Adrenal gland (tissue), 12 donors: Measurements from ENCODE around the gene RFC1. TPM values are rescaled to one million over a fixed set of nuclear protein-coding genes. Genes with fewer than 3 reads are reported as not detected.

Experiments
- DNase-seq, 7 donors: peaks; one replicate each; pipeline ENCODE4 v3.0.0-alpha.2; 2019 to 2020
- H3K27ac ChIP-seq, 5 donors: fragments of 200-600 bp; sonication (generic) in 4 of 5; 1 replicate in 3 of 5; 2 replicates in 2 of 5; pipeline versions ENCODE4 v1.5.1 to v1.8.0; 2016 to 2020; ENCODE audit warnings: mild to moderate bottlenecking in 1 of 5
- H3K27me3 ChIP-seq: fragments of 200-600 bp; 2 replicates; pipeline ENCODE4 v1.8.0; 2021
- H3K36me3 ChIP-seq, 2 donors: fragments of 200-600 bp; replicated peaks in 1 of 2; 1 replicate in 1 of 2; 2 replicates in 1 of 2; pipeline versions ENCODE4 v1.5.1 to v1.8.0; 2018 to 2022
- H3K4me1 ChIP-seq, 2 donors: fragments of 200-600 bp; replicated peaks in 1 of 2; 1 replicate in 1 of 2; 2 replicates in 1 of 2; pipeline versions ENCODE4 v1.5.1 to v1.8.0; 2018 to 2021
- H3K4me3 ChIP-seq, 4 donors: fragments of 200-600 bp; sonication (generic) in 3 of 4; one replicate each; pipeline ENCODE4 v1.5.1; 2016 to 2018
- H3K9me3 ChIP-seq, 3 donors: fragments of 200-600 bp; sonication (generic) in 1 of 3; replicated peaks in 1 of 3; 1 replicate in 2 of 3; 2 replicates in 1 of 3; pipeline versions ENCODE4 v1.5.1 to v1.8.0; 2016 to 2021
- POLR2A ChIP-seq, 2 donors: fragments of 450-650 bp; IDR thresholded peaks; one replicate each; pipeline ENCODE4 v1.6.1; 2017; ENCODE audit warnings: antibody characterized with exemption in 2 of 2, mild to moderate bottlenecking in 2 of 2, moderate library complexity in 1 of 2
- WGBS, 4 donors: extraction: QIAGEN DNeasy Blood & Tissue Kit in 2 of 4; methylation state at CpG; one replicate each; pipeline versions ENCODE4 v1.1.5 to v1.1.7; 2013 to 2017; 5-methylcytosine and 5-hydroxymethylcytosine counted together
- intact Hi-C, 2 donors: fragments of 100-400 bp; cut with DNase I; formaldehyde crosslinking; loops; one replicate each; pipeline versions ENCODE4 v1.14.1 to v1.15.0; 2022 to 2023
- polyA plus RNA-seq, 3 donors: library from polyadenylated mRNA; stranded (reverse); fragments of 200-250 nt in 2 of 3; fragments of 350-450 nt in 1 of 3; fragmentation: Illumina TruSeq in 1 of 3; extraction: RNeasy Lipid Tissue Mini Kit (QIAGEN cat#74804) in 1 of 3; gene quantifications; one replicate each; pipeline ENCODE4 v1.2.3, GENCODE V29; 2013 to 2014
- total RNA-seq, 9 donors: library from RNA; depleted of rRNA in 4 of 9; stranded (reverse); fragments of >200 nt in 4 of 9; fragments of 120-200 nt in 1 of 9; fragmentation: NEBNext Ultra II Directional in 1 of 9; extraction: Animal tissue kit (Norgen Biotek cat#: 25700) in 1 of 9; gene quantifications; one replicate each; pipeline versions ENCODE4 v1.1.0 to v1.2.4, GENCODE V29; 2013 to 2023
- TF ChIP-seq, protein P1 (sequence below), 6 experiments: fragments of 450-650 bp in 4 of 6; fragments of 200-600 bp in 2 of 6; sonication (generic) in 1 of 6; IDR thresholded peaks; 1 replicate in 5 of 6; 2 replicates in 1 of 6; pipeline versions ENCODE4 v1.5.1 to v1.8.0; 2016 to 2021; ENCODE audit warnings: antibody characterized with exemption in 6 of 6, mild to moderate bottlenecking in 2 of 6, moderate library complexity in 1 of 6
- donor health status: healthy with polysubstance abuse.
- donor health status: Bipolar disorder and iron deficiency.
- donor health status: DM: yes; HTN: yes; CAD: no.
- donor health status: DM: no; HTN: no; CAD: no.
- donor health status: DM: no; HTN: no; CAD: no.
- donor health status: DM: yes; HTN: yes; CAD: no.

RFC1 gene
- total and polyA plus RNA-seq, 12 donors: 13.0 to 137 (median 52.6) TPM

DNA sequence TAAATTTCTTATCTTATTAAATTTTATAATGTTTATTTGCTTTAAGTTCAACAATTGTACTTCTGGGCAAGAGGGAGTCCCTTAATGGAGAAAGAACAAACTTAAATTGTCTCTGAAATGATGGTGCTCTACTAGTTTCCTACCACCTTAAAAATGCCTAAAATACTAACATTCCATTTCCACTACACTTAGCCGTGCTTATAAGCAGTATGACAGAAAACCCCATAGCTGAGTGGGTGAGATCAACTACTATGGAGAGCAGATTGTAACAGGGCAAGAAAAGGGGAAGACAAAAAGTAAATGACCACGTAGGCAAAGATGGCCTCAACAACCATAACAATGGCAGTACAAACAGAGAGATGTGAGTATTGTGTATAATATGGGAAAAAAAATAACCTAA, 35.0 kb downstream of the RFC1 start:
- Histone ChIP-seq H3K27me3 (no peaks in the 10 kb centered on the region), H3K36me3 (no peaks in the 10 kb centered on the region), H3K4me3 (no peak overlapping the region), H3K4me1 (peaks cover 0 to 2% of the 10 kb centered on the region in 2 donors), H3K27ac (no peak overlapping the region), H3K9me3 (peaks cover 0 to 5% (median 0%) of the 10 kb centered on the region in 3 donors)
- WGBS, 4 donors: 87 to 93% (median 90%) methylated on average over 2 of the region's 2 CpGs
- DNase-seq: no peak
- intact Hi-C loops: no loop called here
- TF ChIP-seq, protein P1, sequence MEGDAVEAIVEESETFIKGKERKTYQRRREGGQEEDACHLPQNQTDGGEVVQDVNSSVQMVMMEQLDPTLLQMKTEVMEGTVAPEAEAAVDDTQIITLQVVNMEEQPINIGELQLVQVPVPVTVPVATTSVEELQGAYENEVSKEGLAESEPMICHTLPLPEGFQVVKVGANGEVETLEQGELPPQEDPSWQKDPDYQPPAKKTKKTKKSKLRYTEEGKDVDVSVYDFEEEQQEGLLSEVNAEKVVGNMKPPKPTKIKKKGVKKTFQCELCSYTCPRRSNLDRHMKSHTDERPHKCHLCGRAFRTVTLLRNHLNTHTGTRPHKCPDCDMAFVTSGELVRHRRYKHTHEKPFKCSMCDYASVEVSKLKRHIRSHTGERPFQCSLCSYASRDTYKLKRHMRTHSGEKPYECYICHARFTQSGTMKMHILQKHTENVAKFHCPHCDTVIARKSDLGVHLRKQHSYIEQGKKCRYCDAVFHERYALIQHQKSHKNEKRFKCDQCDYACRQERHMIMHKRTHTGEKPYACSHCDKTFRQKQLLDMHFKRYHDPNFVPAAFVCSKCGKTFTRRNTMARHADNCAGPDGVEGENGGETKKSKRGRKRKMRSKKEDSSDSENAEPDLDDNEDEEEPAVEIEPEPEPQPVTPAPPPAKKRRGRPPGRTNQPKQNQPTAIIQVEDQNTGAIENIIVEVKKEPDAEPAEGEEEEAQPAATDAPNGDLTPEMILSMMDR (IDR thresholded peaks at IDR 0.05): no peak
- no peak for TF ChIP-seq POLR2A (IDR thresholded peaks at IDR 0.05)

DNA sequence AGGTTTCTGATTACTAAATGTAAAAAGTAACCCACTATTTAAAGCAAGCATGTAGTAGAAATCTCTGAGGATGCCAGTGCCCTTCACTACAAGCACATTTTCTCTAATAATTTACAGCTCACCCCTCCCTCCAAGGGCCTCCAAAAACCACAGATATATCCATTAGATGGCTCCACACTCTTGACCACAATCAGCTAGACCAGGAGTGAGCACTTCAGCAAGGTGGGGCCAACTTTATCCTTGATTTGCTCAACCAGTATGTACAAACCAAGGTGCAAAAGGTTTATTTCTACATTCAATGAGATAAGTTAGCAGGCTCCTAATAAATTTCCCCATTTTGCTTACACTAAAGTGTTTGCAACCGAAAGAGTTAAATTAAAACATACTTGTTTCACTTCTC, 35.8 kb downstream of the RFC1 start:
- 85 to 97% (median 94%) methylated on average over 1 of the region's 1 CpG for WGBS, 4 donors
- TF ChIP-seq, protein P1 (IDR thresholded peaks at IDR 0.05): no peak
- TF ChIP-seq POLR2A (IDR thresholded peaks at IDR 0.05): no peak
- H3K27ac ChIP-seq: no peak overlapping the region

DNA sequence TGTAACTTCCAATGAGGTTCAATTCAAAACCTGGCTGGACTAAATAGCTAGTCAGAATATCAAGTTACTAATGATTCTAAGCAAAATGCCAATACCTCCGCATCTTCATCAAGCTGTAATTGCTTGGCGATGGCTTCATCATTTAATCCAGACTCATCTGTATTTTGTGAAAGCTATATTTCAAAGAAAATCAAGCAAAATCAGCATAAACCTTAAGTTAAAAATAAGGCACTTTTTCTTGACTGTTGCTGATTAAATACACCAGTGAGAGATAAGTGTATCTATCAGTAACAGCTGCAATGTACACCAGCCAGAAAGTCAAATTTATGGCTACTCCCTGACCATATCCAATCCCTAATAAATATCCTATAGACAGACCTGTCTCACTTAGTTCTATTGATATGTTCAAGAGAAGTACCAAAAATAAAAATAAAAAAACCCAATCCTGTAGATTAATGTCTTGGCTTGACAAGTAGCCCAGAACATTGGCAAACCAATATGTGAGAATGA, 39.6 kb downstream of the RFC1 start:
- intact Hi-C loops: no loop called here
- no peak overlapping the region for H3K27ac ChIP-seq
- 96 to 99% (median 98%) methylated on average over 2 of the region's 2 CpGs for WGBS, 4 donors
- H3K9me3 ChIP-seq: no peaks in the 10 kb centered on the region
- no peak for DNase-seq
- peaks cover 0 to 14% of the 10 kb centered on the region in 2 donors for H3K4me1 ChIP-seq
- TF ChIP-seq, protein P1 (IDR thresholded peaks at IDR 0.05): no peak
- TF ChIP-seq POLR2A (IDR thresholded peaks at IDR 0.05): no peak
- no peaks in the 10 kb centered on the region for H3K27me3 ChIP-seq
- H3K36me3 ChIP-seq: no peaks in the 10 kb centered on the region
- H3K4me3 ChIP-seq: no peak overlapping the region

More for the DNA sequence above, 35.8 kb downstream of the RFC1 start:
- Histone ChIP-seq H3K9me3 (peaks cover 0 to 5% (median 0%) of the 10 kb centered on the region in 3 donors), H3K4me1 (no peaks in the 10 kb centered on the region), H3K36me3 (no peaks in the 10 kb centered on the region), H3K4me3 (no peak overlapping the region), H3K27me3 (no peaks in the 10 kb centered on the region)
- DNase-seq: no peak
- intact Hi-C loops: no loop called here

DNA sequence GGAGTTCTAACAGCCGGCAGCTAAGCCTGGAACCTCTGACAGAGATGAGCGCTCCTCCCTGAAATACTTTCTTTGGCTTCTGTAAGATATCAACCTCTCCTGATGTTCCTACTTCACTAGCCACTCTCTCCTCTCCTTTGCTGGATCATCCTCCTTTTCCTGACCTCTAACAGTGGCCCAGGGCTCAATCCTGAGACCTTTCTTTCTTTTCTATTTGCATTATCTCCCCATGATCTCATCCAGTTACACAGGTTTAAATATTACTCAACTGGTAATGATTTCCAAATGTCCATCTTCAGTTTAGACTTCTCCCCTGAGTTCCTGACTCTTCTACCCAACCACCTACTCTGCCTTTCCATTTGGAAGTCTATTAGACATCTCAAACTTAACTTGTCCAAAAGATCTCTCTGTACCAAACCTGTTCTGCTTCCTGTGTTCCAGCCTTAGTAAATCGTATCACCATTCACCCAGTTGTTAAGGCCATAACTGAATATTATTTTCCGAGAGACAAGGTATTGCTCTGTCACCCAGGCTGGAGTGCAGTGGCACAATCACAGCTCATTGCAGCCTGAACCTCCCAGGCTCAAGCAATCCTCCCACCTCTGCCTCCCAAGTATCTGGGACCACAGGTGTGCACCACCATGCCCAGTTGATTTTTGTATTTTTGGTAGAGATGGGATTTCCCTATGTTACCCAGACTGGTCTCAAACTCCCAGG, 41.1 kb downstream of the RFC1 start:
- H3K9me3 ChIP-seq: no peaks in the 10 kb centered on the region
- H3K36me3 ChIP-seq: no peaks in the 10 kb centered on the region

More for the DNA sequence above, 41.1 kb downstream of the RFC1 start:
- no peak overlapping the region for H3K4me3 ChIP-seq
- DNase-seq: no peak
- no peak for TF ChIP-seq POLR2A (IDR thresholded peaks at IDR 0.05)
- TF ChIP-seq, protein P1 (IDR thresholded peaks at IDR 0.05): no peak
- H3K4me1 ChIP-seq: peaks cover 8 to 24% of the 10 kb centered on the region in 2 donors
- 82 to 97% (median 85%) methylated on average over 4 of the region's 4 CpGs for WGBS, 4 donors
- no peaks in the 10 kb centered on the region for H3K27me3 ChIP-seq
- intact Hi-C loops: no loop called here
- no peak overlapping the region for H3K27ac ChIP-seq
